HG02798 (cell line): ENCODE measurements around the gene ZMYND8.
"Not testable (repeated sequence)": the region's sequence is repeated elsewhere in the genome, so short reads cannot be mapped to it uniquely, and the experiment has no call there.

ENCODE experiments used
- ATAC-seq: cut with Tn5 transposase; IDR thresholded peaks from one replicate; pipeline ENCODE4 v1.9.1; 2021; ENCODE audit warnings: mild to moderate bottlenecking; ENCODE audit not compliant: unreplicated experiment, poor library complexity

ZMYND8 gene

GRCh38 chr20:47272893-47273590, 83.5 kb downstream of the ZMYND8 start:
- no peak for ATAC-seq

- no peak for ATAC-seq
These were observed 85.4 kb downstream of the ZMYND8 start for GRCh38 chr20:47271046-47271615.

- no peak for ATAC-seq
These were observed 87.0 kb downstream of the ZMYND8 start for GRCh38 chr20:47269309-47270165.

GRCh38 chr20:47267621-47268020, 88.9 kb downstream of the ZMYND8 start:
- no peak for ATAC-seq

GRCh38 chr20:47266847-47267515, 89.5 kb downstream of the ZMYND8 start:
- ATAC-seq: no peak

GRCh38 chr20:47265984-47266383, 90.5 kb downstream of the ZMYND8 start:
- ATAC-seq: no peak

GRCh38 chr20:47265214-47265613, 91.3 kb downstream of the ZMYND8 start:
- ATAC-seq: no peak

GRCh38 chr20:47264137-47264769, 92.2 kb downstream of the ZMYND8 start:
- not testable (repeated sequence) for ATAC-seq

GRCh38 chr20:47263465-47264084, 92.9 kb downstream of the ZMYND8 start:
- no peak for ATAC-seq

- ATAC-seq: no peak
These were observed 93.4 kb downstream of the ZMYND8 start for GRCh38 chr20:47263080-47263464.

- peak; percentile 62 for ATAC-seq
These were observed 94.0 kb downstream of the ZMYND8 start for GRCh38 chr20:47262365-47263013.

GRCh38 chr20:47262008-47262364, 94.5 kb downstream of the ZMYND8 start:
- peak; percentile 33 for ATAC-seq

GRCh38 chr20:47261161-47261774, 95.2 kb downstream of the ZMYND8 start:
- not testable (repeated sequence) for ATAC-seq

GRCh38 chr20:47260540-47261126, 95.9 kb downstream of the ZMYND8 start:
- ATAC-seq: not testable (repeated sequence)

GRCh38 chr20:47258745-47259695, 97.5 kb downstream of the ZMYND8 start:
- peak; percentile 45 for ATAC-seq

- ATAC-seq: no peak
These were observed 98.7 kb downstream of the ZMYND8 start for GRCh38 chr20:47257771-47258170.

GRCh38 chr20:47257256-47257655, 99.2 kb downstream of the ZMYND8 start:
- no peak for ATAC-seq
